OCI-LY3 (cell line): ENCODE measurements around the gene SYT5.

Experiments used
- EZH2phosphoT487 ChIP-seq: fragments of 200-600 bp; shearing (Covaris generic); IDR thresholded peaks from 2 replicates; pipeline ENCODE4 v1.6.1; 2018; ENCODE audit warnings: antibody characterized with exemption, mixed run types, low read depth
- TF ChIP-seq, protein P1 (sequence below): fragments of 200-600, 300-600 bp; sonication (generic); IDR thresholded peaks from 2 replicates; pipeline ENCODE4 v1.5.1; 2014; ENCODE audit warnings: antibody characterized with exemption, low read length, low read depth

GRCh38 chr19:55226788-55227187, 46.7 kb upstream of the SYT5 start:
- TF ChIP-seq, protein P1, sequence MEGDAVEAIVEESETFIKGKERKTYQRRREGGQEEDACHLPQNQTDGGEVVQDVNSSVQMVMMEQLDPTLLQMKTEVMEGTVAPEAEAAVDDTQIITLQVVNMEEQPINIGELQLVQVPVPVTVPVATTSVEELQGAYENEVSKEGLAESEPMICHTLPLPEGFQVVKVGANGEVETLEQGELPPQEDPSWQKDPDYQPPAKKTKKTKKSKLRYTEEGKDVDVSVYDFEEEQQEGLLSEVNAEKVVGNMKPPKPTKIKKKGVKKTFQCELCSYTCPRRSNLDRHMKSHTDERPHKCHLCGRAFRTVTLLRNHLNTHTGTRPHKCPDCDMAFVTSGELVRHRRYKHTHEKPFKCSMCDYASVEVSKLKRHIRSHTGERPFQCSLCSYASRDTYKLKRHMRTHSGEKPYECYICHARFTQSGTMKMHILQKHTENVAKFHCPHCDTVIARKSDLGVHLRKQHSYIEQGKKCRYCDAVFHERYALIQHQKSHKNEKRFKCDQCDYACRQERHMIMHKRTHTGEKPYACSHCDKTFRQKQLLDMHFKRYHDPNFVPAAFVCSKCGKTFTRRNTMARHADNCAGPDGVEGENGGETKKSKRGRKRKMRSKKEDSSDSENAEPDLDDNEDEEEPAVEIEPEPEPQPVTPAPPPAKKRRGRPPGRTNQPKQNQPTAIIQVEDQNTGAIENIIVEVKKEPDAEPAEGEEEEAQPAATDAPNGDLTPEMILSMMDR: no peak
- no peak for TF ChIP-seq EZH2phosphoT487
